ENCODE measurements around the gene DAP.

DNA sequence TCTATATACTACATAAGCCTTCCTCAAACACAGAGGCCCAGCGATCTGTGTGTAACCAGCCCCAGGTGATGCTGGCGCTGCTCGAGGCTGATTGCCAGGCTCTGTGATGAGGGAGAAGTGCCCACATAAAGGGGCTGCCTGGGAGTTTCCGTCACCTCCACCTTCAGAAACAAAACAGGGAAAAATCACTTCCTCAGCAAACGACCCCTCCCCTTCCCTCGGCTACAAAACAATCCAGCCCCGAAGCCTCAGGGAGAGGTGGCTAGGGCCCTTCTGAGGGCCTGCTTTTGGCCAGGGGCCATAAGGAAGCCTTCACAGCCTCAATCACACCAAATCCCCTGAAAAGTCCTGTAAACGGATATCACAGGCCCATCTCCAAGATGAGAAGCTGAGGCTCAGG, 51.1 kb downstream of the DAP start:
- TF ChIP-seq, protein P1, sequence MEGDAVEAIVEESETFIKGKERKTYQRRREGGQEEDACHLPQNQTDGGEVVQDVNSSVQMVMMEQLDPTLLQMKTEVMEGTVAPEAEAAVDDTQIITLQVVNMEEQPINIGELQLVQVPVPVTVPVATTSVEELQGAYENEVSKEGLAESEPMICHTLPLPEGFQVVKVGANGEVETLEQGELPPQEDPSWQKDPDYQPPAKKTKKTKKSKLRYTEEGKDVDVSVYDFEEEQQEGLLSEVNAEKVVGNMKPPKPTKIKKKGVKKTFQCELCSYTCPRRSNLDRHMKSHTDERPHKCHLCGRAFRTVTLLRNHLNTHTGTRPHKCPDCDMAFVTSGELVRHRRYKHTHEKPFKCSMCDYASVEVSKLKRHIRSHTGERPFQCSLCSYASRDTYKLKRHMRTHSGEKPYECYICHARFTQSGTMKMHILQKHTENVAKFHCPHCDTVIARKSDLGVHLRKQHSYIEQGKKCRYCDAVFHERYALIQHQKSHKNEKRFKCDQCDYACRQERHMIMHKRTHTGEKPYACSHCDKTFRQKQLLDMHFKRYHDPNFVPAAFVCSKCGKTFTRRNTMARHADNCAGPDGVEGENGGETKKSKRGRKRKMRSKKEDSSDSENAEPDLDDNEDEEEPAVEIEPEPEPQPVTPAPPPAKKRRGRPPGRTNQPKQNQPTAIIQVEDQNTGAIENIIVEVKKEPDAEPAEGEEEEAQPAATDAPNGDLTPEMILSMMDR (conservative IDR thresholded peaks at IDR 0.05; ENCODE audit: low read depth, low read length), result no peak
- TF ChIP-seq EZH2phosphoT487 (IDR thresholded peaks at IDR 0.05; ENCODE audit: borderline replicate concordance, low read length), result no peak

Measured in PC-3 (cell line).